NB4 (cell line): ENCODE measurements around the gene PAK1.

Source experiments
- DNase-seq: peaks from one replicate; pipeline ENCODE4 v3.0.0; 2010; ENCODE audit warnings: low read depth
- H3K4me3 ChIP-seq: one replicate; pipeline ENCODE4 v1.5.1; 2011; ENCODE audit warnings: mild to moderate bottlenecking, low read depth, low read length, moderate library complexity
- CTCF ChIP-seq: IDR thresholded peaks from one replicate; pipeline ENCODE4 v1.5.1; 2012; ENCODE audit warnings: low read depth, low read length
- MYC ChIP-seq: IDR thresholded peaks from 2 replicates; pipeline ENCODE4 v1.6.1; 2011; ENCODE audit warnings: low read depth, low read length
- POLR2A ChIP-seq: IDR thresholded peaks from 2 replicates; pipeline ENCODE4 v1.6.1; 2011; ENCODE audit warnings: mild to moderate bottlenecking; ENCODE audit not compliant: insufficient read length; ENCODE audit errors: extremely low read depth
- TF ChIP-seq, protein P1 (sequence below): IDR thresholded peaks from 2 replicates; pipeline ENCODE4 v1.6.1; 2011; ENCODE audit warnings: low read depth, low read length

The PAK1 gene

DNA sequence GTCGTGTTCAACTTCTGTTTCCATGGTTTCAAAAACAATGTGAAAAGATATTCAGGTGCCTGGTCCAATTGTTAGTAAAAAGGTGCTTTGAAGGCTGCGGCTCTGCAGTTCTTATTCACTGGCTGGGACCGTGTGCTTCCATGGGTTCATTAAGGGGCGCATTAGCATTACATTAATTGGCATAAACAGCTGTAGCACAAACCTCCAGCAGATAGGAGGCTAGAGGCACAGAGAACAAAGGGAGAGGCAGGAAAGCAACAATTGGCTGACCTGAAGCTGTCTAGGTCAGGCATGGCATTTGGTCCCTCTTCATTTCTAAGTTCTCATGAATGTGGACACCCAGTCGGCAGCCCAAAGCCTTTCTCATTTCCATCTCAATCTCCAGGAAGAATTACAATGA is 16.6 kb downstream of the PAK1 start:
- H3K4me3 ChIP-seq = no peak overlapping the region
- no peak for TF ChIP-seq MYC
- TF ChIP-seq, protein P1, sequence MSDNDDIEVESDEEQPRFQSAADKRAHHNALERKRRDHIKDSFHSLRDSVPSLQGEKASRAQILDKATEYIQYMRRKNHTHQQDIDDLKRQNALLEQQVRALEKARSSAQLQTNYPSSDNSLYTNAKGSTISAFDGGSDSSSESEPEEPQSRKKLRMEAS = no peak
- TF ChIP-seq CTCF = no peak
- no peak for TF ChIP-seq POLR2A
- no peak for DNase-seq

DNA sequence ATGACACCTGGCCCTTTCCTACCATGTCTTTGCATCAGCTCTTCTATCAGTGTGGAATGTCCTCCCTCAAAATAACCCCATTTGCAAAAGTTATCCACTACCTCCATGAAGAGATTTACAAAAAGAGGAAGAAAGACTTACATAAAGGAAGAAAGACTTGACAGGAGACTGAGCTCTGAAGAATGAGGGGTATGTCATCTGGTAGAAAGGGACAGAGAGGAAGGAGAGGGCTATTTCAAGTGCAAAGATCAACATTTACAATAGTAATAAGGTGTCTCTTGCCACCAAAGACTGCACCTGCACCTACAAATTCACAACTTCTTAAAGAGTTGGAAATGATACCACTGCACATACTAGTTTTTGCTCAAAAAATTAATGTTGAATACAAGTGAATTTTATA is 18.2 kb downstream of the PAK1 start:
- DNase-seq = no peak
- no peak for TF ChIP-seq POLR2A
- TF ChIP-seq, protein P1 = no peak
- TF ChIP-seq MYC = no peak
- no peak for TF ChIP-seq CTCF
- H3K4me3 ChIP-seq = no peak overlapping the region

DNA sequence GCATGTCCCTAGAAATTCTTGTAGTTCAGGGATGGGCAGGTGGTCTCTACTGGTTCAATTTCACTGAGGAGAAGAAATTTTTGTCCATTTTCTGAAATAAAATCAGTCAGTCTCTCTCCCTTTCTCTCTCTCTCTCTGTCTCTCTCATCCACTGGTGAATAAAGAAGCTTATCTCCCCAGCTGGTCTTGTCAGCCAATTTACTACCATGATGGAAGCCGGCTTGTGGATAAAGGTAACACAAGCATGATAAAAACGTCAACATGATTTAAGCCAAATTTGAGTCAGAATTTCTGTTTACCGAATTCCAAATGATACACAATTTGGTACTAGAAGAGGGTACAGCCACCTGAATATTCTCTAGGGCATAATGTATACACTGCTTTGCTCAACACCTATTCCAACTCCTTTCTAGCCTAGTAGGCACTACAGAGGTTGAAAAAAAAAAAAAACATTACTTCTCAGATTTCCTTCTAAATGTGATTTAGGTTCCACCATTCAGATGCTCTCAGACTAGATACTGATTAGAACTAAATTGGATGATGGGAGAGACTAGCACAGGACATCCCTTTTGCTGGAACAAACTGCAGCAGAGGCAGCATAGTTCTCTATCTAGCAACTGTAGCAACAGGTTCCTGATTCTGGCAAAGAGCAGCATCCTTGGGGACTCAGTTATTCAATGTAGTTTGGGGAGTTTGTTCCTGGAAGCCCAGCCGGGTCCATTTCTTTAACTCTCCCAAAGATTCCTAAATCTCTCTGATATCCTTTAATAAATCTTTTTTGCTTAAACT is 18.8 kb downstream of the PAK1 start:
- no peak for DNase-seq
- TF ChIP-seq CTCF (no peak), POLR2A (no peak), MYC (no peak)
- TF ChIP-seq, protein P1 = no peak
- H3K4me3 ChIP-seq = no peak overlapping the region

GRCh38 chr11:77450227-77450626 is 23.7 kb downstream of the PAK1 start:
- TF ChIP-seq, protein P1 = no peak
- TF ChIP-seq CTCF (no peak), MYC (no peak), POLR2A (no peak)
- no peak for DNase-seq
- H3K4me3 ChIP-seq = no peak overlapping the region

DNA sequence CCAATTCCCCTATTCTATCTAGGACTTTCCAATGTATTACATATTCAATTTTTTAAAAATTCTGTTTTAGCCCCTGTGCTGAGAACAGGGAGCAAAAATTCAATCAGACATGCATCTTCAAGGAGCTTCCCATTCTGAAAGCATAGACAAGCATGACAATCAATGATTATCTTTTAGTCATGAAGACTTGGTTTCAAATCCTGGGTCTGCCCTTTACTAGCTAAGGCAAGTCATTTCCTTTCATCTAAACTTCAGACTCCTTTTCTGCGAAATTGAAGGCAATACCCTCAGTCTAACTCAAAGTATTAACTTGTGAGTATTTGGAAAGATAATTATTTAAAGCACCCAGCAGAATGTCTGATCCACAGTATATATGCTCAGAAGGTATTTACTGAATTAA is 24.1 kb downstream of the PAK1 start:
- TF ChIP-seq, protein P1 = no peak
- no peak overlapping the region for H3K4me3 ChIP-seq
- no peak for DNase-seq

GRCh38 chr11:77449060-77449521 is 24.8 kb downstream of the PAK1 start:
- TF ChIP-seq POLR2A (no peak), CTCF (no peak), MYC (no peak)
- TF ChIP-seq, protein P1 = no peak
- H3K4me3 ChIP-seq = no peak overlapping the region
- DNase-seq = peak; percentile 89
